Upper lobe of right lung (tissue), 1 donor: ENCODE data around the gene SLC24A4. TPM values are rescaled to one million over a fixed set of nuclear protein-coding genes. Genes with fewer than 3 reads are reported as not detected.
"Not testable (repeated sequence)": the region's sequence is repeated elsewhere in the genome, so short reads cannot be mapped to it uniquely, and the experiment has no call there.

Source experiments
- ATAC-seq: fragments of 200-7000 bp; cut with Tn5 transposase; one replicate; pipeline ENCODE4 v1.9.1; 2020; ENCODE audit warnings: mild to moderate bottlenecking, moderate library complexity
- DNase-seq: peaks from one replicate; pipeline ENCODE4 v3.0.0-alpha.2; 2020
- H3K27ac ChIP-seq: fragments of 200-600 bp; one replicate; pipeline ENCODE4 v1.8.0; 2022
- H3K27me3 ChIP-seq: fragments of 200-600 bp; one replicate; pipeline ENCODE4 v1.8.0; 2022; ENCODE audit warnings: mild to moderate bottlenecking
- H3K36me3 ChIP-seq: fragments of 200-600 bp; one replicate; pipeline ENCODE4 v1.8.0; 2022
- H3K4me1 ChIP-seq: fragments of 200-600 bp; one replicate; pipeline ENCODE4 v1.8.0; 2022
- H3K4me3 ChIP-seq: fragments of 200-600 bp; one replicate; pipeline ENCODE4 v1.8.0; 2022; ENCODE audit warnings: mild to moderate bottlenecking
- H3K9me3 ChIP-seq: fragments of 200-600 bp; one replicate; pipeline ENCODE4 v1.8.0; 2022
- intact Hi-C: fragments of 100-400 bp; cut with DNase I; formaldehyde crosslinking; loops from one replicate; pipeline ENCODE4 v1.11.0; 2022
- total RNA-seq: library from RNA; stranded (reverse); fragmentation: NEBNext Ultra II Directional; extraction: Animal tissue kit (Norgen Biotek cat#: 25700); gene quantifications from one replicate; pipeline ENCODE4 v1.2.1, GENCODE V29; 2021
- TF ChIP-seq, protein P1 (sequence below): fragments of 200-600 bp; IDR thresholded peaks from one replicate; pipeline ENCODE4 v1.8.0; 2022; ENCODE audit warnings: antibody characterized with exemption
- donor health status: DM: no; HTN: yes; CAD: no; lungs with severe emphysema.

The SLC24A4 gene
- total RNA-seq, 1 donor from 2014 or later = 1.6 TPM

DNA sequence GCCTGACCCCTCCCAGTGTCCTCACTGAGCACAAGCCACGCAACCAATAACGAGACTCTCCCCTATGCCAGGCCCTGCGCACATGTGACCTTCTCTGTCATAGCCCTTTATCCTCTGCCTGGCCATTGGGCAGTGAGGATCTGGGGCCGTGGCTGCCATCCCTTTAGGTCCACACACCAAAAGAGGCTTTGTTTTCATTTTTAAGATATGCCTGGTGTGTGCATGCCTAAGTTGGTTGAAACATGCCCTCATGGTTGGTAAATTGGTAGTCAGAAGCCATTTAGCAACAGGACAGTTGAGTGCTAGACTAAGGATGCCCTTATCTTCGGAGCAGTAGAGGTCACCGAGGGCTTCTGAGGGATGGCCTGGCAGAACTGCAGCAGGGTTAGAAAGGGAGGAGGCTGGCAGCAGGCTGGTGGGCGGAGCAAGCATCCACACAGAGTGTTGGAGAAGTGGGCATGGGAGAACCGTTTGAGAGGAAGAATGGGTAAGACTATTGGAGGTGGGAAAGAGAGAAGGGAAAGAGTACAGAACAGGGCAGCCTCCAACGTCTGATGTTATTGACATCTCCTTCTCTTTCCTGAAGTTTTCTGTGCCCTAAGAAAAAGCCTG is 75.1 kb downstream of the SLC24A4 start:
- H3K4me1 ChIP-seq = peaks cover 6% of the 10 kb centered on the region
- peak; percentile 51 for ATAC-seq
- TF ChIP-seq, protein P1, sequence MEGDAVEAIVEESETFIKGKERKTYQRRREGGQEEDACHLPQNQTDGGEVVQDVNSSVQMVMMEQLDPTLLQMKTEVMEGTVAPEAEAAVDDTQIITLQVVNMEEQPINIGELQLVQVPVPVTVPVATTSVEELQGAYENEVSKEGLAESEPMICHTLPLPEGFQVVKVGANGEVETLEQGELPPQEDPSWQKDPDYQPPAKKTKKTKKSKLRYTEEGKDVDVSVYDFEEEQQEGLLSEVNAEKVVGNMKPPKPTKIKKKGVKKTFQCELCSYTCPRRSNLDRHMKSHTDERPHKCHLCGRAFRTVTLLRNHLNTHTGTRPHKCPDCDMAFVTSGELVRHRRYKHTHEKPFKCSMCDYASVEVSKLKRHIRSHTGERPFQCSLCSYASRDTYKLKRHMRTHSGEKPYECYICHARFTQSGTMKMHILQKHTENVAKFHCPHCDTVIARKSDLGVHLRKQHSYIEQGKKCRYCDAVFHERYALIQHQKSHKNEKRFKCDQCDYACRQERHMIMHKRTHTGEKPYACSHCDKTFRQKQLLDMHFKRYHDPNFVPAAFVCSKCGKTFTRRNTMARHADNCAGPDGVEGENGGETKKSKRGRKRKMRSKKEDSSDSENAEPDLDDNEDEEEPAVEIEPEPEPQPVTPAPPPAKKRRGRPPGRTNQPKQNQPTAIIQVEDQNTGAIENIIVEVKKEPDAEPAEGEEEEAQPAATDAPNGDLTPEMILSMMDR = no peak
- H3K36me3 ChIP-seq = no peaks in the 10 kb centered on the region
- H3K27me3 ChIP-seq = no peaks in the 10 kb centered on the region
- no peak overlapping the region for H3K4me3 ChIP-seq
- no peaks in the 10 kb centered on the region for H3K9me3 ChIP-seq
- DNase-seq = no peak
- intact Hi-C loops = no loop called here
- no peak overlapping the region for H3K27ac ChIP-seq

DNA sequence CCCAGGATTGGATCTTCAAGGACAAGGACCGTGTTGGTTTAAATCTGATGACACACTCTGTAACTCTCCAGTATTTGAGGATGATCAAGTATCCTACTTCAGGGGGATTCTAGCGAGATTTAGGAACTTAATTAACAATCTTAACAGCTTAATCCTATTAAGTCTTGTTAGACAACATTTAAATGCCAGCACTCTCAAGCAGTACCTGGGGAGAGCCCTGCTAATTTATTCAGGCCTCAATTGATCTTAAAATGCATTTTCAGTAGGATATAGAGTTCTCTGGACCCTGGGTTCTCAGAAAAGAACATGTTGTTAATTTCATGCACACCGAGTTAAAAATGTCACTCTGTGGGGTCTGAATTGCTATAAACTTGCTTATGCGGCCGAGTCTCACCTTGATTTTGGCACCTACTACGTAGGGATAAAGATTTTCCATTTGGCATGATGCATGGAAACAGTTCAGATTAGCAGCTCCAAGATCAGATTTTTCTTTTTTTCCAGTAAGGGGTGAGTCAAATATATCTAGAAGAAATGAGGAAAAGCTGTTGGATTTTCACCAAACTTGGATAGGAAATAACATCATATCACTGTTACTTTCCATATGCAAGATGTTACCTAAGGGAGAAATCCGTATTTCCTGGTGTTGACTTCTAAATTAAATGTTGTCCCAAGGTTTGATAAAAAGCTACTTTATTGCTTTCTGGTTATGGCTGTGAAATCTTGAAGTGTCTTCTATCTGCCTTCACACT is 76.1 kb downstream of the SLC24A4 start:
- H3K9me3 ChIP-seq = no peaks in the 10 kb centered on the region
- H3K27me3 ChIP-seq = no peaks in the 10 kb centered on the region
- H3K27ac ChIP-seq = no peak overlapping the region
- no peaks in the 10 kb centered on the region for H3K36me3 ChIP-seq
- ATAC-seq (no peak), DNase-seq (no peak)
- intact Hi-C loops = no loop called here
- H3K4me1 ChIP-seq = peaks cover 6% of the 10 kb centered on the region
- TF ChIP-seq, protein P1 = no peak
- no peak overlapping the region for H3K4me3 ChIP-seq

DNA sequence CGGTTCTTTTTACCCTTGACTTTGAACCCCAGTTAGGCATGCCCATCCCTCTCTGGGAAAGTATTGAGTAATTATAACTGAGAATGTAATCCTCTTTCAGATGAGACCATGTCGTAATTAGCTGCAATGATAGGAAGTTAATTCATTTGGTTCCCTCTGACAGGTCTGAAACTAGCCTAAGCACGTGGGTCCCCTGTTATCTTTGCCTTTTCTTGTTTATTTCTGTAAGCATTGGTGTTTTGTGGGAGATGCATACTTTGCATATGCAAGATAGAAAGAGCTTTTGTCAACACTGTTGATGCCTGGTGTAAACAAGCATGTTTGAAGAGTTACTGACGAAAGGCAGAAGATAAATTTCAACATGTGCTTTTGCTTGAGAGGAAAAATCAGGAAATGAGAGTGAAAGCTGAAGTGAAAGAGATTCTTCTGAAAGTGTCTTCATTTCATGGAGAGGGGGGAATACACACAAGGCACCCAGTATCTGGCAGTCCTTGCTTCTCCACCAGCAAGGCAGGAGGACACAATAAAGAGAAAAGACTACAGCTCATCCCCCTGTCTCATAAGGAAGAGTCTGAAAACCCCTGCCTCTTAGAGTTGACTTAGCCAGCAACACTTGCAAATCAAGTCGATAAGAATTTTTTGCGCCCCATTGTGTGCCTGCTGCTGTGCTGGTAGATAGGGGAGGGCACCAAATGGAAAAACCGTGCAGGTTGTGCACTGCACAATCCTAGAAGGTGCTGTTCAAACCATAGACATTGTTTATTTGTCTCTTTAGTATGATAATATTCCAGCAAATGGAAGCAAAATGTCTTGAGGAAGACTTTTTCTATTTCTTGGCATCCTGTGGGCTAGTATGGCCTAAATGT is 77.8 kb downstream of the SLC24A4 start:
- H3K36me3 ChIP-seq = no peaks in the 10 kb centered on the region
- no peaks in the 10 kb centered on the region for H3K9me3 ChIP-seq
- peaks cover 6% of the 10 kb centered on the region for H3K4me1 ChIP-seq
- no peak overlapping the region for H3K4me3 ChIP-seq
- peak; percentile 47 for ATAC-seq
- no peaks in the 10 kb centered on the region for H3K27me3 ChIP-seq
- TF ChIP-seq, protein P1 = no peak
- intact Hi-C loops = no loop called here
- H3K27ac ChIP-seq = peak overlapping the region; percentile 13
- no peak for DNase-seq

DNA sequence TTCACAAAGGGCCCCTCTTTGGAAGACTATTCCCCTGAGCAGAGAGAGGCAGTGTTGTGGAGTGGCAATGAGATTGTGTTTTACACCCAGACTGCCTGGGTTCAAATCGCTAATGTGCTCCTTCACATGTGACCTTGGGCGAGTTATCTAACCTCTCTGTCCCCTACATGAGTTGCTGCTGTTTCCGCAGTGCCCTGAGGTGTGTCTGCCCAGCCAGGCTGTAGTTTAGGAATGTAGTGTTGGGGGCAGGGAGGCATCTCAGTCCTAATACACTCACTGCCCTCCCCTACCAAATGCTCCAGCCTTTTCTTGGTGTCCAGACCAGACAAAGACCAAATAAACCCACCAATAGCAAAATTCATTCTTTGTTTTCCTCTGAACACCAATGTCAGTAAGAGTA is 78.6 kb downstream of the SLC24A4 start:
- H3K9me3 ChIP-seq = no peaks in the 10 kb centered on the region
- intact Hi-C loops = no loop called here
- no peaks in the 10 kb centered on the region for H3K36me3 ChIP-seq
- no peaks in the 10 kb centered on the region for H3K27me3 ChIP-seq
- no peak overlapping the region for H3K4me3 ChIP-seq
- peak overlapping the region; percentile 13 for H3K27ac ChIP-seq
- ATAC-seq = no peak
- no peak for DNase-seq
- H3K4me1 ChIP-seq = peaks cover 6% of the 10 kb centered on the region
- TF ChIP-seq, protein P1 = no peak

DNA sequence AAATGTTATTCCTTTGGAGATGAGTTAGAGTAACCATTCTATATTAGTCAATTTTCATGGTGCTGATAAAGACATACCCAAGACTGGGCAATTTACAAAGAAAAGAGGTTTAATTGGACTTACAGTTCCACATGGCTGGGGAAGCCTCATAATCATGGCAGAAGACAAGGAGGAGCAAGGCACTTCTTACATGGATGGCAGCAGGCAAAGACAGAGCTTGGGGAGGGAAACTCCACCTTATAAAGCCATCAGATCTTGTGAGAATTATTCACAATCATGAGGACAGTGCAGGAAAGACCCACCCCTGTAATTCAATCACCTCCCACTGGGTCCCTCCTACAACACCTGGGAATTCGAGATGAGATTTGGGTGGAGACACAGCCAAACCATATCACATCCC is 79.5 kb downstream of the SLC24A4 start:
- intact Hi-C loops, H3K36me3 ChIP-seq, H3K4me3 ChIP-seq, H3K27ac ChIP-seq, H3K27me3 ChIP-seq, ATAC-seq, H3K4me1 ChIP-seq, DNase-seq, H3K9me3 ChIP-seq: not testable (repeated sequence)

DNA sequence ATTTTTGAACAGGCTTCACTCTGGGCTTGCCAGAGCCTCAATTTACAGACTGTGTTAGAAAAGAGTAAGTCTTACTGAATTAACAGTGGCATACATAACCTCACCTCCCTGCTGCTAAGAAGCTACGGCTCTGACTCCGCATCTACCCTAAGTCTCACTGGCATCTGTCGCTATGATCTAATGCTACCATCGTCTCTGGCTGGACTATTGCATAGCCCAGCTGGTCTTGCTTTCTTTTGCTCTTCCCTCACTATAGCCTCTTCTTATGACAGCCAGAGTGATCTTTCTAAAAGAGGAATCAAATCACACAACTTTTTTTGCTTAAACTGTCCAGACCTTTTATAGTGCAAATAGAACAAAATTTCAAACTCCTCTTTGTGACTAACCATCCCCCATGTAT is 81.1 kb downstream of the SLC24A4 start:
- no peak overlapping the region for H3K4me3 ChIP-seq
- no peak overlapping the region for H3K27ac ChIP-seq
- intact Hi-C loops = no loop called here
- no peaks in the 10 kb centered on the region for H3K27me3 ChIP-seq
- peaks cover 15% of the 10 kb centered on the region for H3K4me1 ChIP-seq
- no peaks in the 10 kb centered on the region for H3K9me3 ChIP-seq
- TF ChIP-seq, protein P1 = no peak
- DNase-seq = no peak
- no peaks in the 10 kb centered on the region for H3K36me3 ChIP-seq
- ATAC-seq = no peak
